H1 (cell line): Measurements from ENCODE around the gene CCDC33. TPM values are rescaled to one million over a fixed set of nuclear protein-coding genes. Genes with fewer than 3 reads are reported as not detected.
A peak's percentile ranks its signal among the peaks of the same experiment; 100 is the strongest.

ENCODE experiments used
- CTCF ChIA-PET: fragments of 300-600 bp; sonication (Branson Sonifier 250); formaldehyde crosslinking; loops from one replicate; lab custom pipeline; 2021; ENCODE audit not compliant: partially characterized antibody; lab: Charles Lee
- POLR2A ChIA-PET: fragments of 300-600 bp; sonication (Branson Sonifier 250); formaldehyde crosslinking; loops from one replicate; lab custom pipeline; 2021; ENCODE audit warnings: inconsistent platforms; ENCODE audit not compliant: partially characterized antibody; lab: Charles Lee
- DNase-seq, 2 experiments: peaks; one replicate each; pipeline versions ENCODE4 v3.0.0 to v3.0.0-alpha.2; 2010 to 2022; ENCODE audit warnings: low spot score in 2 of 2, low read depth in 1 of 2, mixed read lengths in 1 of 2
- FAIRE-seq: peaks from 2 replicates; lab custom pipeline; 2011; peaks lifted over from hg19 to GRCh38; lab: Jason Lieb, UNC
- H2AFZ ChIP-seq: 2 replicates; pipeline ENCODE4 v1.8.1; 2012; ENCODE audit warnings: low read length, inconsistent platforms
- H2AK5ac ChIP-seq: 2 replicates; pipeline ENCODE4 v1.6.1; 2013; ENCODE audit warnings: low read depth, low read length
- H2BK120ac ChIP-seq: replicated peaks from 2 replicates; pipeline ENCODE3; 2013; ENCODE audit warnings: low read depth, low read length, inconsistent platforms
- H2BK12ac ChIP-seq: 2 replicates; pipeline ENCODE4 v1.6.1; 2013; ENCODE audit warnings: low read depth, low read length
- H2BK15ac ChIP-seq: 2 replicates; pipeline ENCODE4 v1.6.1; 2013; ENCODE audit warnings: low read length
- H2BK20ac ChIP-seq: 2 replicates; pipeline ENCODE4 v1.6.1; 2013; ENCODE audit warnings: low read length
- H2BK5ac ChIP-seq: 2 replicates; pipeline ENCODE4 v1.6.1; 2013; ENCODE audit warnings: low read depth, low read length
- H3K14ac ChIP-seq: 2 replicates; pipeline ENCODE4 v1.6.1; 2013; ENCODE audit warnings: inconsistent platforms; ENCODE audit not compliant: insufficient read length
- H3K18ac ChIP-seq: 2 replicates; pipeline ENCODE4 v1.6.1; 2013; ENCODE audit warnings: low read length; ENCODE audit errors: extremely low read depth
- H3K23ac ChIP-seq: 2 replicates; pipeline ENCODE4 v1.6.1; 2013; ENCODE audit warnings: inconsistent platforms; ENCODE audit not compliant: insufficient read length
- H3K23me2 ChIP-seq: 2 replicates; pipeline ENCODE4 v1.6.1; 2013; ENCODE audit warnings: low read depth, low read length
- H3K27ac ChIP-seq: 2 replicates; pipeline ENCODE4 v1.6.1; 2011; ENCODE audit warnings: low read depth, low read length, inconsistent platforms
- H3K27me3 ChIP-seq, 4 experiments: replicated peaks in 1 of 4; 1 replicate in 1 of 4; 2 replicates in 3 of 4; pipeline versions ENCODE4 v1.6.1 to v1.8.1; 2011 to 2013; ENCODE audit warnings: low read length in 3 of 4, mild to moderate bottlenecking in 3 of 4, inconsistent platforms in 2 of 4, mixed read lengths in 2 of 4, moderate library complexity in 1 of 4; ENCODE audit not compliant: control insufficient read depth in 3 of 4, insufficient read depth in 3 of 4; ENCODE audit errors: extremely low read depth in 1 of 4
- H3K36me3 ChIP-seq, 4 experiments: 2 replicates each; pipeline versions ENCODE4 v1.6.1 to v1.8.1; 2011 to 2013; ENCODE audit warnings: mild to moderate bottlenecking in 4 of 4, low read length in 3 of 4, moderate library complexity in 2 of 4, control low read depth in 1 of 4, inconsistent platforms in 1 of 4; ENCODE audit not compliant: insufficient read depth in 4 of 4, control insufficient read depth in 2 of 4
- H3K4ac ChIP-seq: replicated peaks from 2 replicates; pipeline ENCODE3; 2013; ENCODE audit warnings: low read length, low read depth, mixed read lengths, inconsistent platforms; ENCODE audit not compliant: insufficient read length
- H3K4me1 ChIP-seq, 4 experiments: replicated peaks in 1 of 4; 1 replicate in 1 of 4; 2 replicates in 3 of 4; pipeline versions ENCODE4 v1.6.1 to v1.8.1; 2011 to 2013; ENCODE audit warnings: low read length in 3 of 4, inconsistent platforms in 2 of 4, mixed read lengths in 1 of 4; ENCODE audit not compliant: insufficient read depth in 4 of 4, control insufficient read depth in 3 of 4
- H3K4me2 ChIP-seq, 2 experiments: 2 replicates each; pipeline versions ENCODE4 v1.6.1 to v1.8.1; 2011 to 2013; ENCODE audit warnings: low read depth in 2 of 2, low read length in 2 of 2, control low read depth in 1 of 2, inconsistent platforms in 1 of 2, mild to moderate bottlenecking in 1 of 2; ENCODE audit not compliant: insufficient read depth in 1 of 2
- H3K4me3 ChIP-seq, 4 experiments: fragments of 200-600, 300-600 bp in 1 of 4; sonication (generic), shearing (Covaris generic), sonication (Bioruptor Twin) in 1 of 4; 2 replicates each; pipeline versions ENCODE4 v1.5.1 to v1.8.1; 2011 to 2016; ENCODE audit warnings: low read length in 4 of 4, low read depth in 3 of 4, control low read depth in 2 of 4, inconsistent platforms in 2 of 4, mild to moderate bottlenecking in 2 of 4, mixed read lengths in 1 of 4, moderate library complexity in 1 of 4; ENCODE audit not compliant: insufficient read depth in 2 of 4; ENCODE audit errors: extremely low read depth in 1 of 4
- H3K56ac ChIP-seq: replicated peaks from 2 replicates; pipeline ENCODE3; 2013; ENCODE audit warnings: low read depth, mild to moderate bottlenecking, mixed read lengths, low read length, inconsistent platforms; ENCODE audit not compliant: insufficient read length
- H3K79me1 ChIP-seq: 2 replicates; pipeline ENCODE4 v1.6.1; 2013; ENCODE audit warnings: low read depth, low read length, control low read depth
- H3K79me2 ChIP-seq, 2 experiments: 2 replicates each; pipeline versions ENCODE4 v1.6.1 to v1.8.1; 2012 to 2013; ENCODE audit warnings: low read length in 2 of 2, mild to moderate bottlenecking in 2 of 2, inconsistent platforms in 1 of 2; ENCODE audit not compliant: insufficient read depth in 2 of 2, control insufficient read depth in 1 of 2
- H3K9ac ChIP-seq, 4 experiments: replicated peaks in 1 of 4; 1 replicate in 1 of 4; 2 replicates in 3 of 4; pipeline versions ENCODE4 v1.6.1 to v1.8.1; 2011 to 2013; ENCODE audit warnings: low read depth in 3 of 4, low read length in 3 of 4, control low read depth in 2 of 4, mild to moderate bottlenecking in 2 of 4, moderate library complexity in 2 of 4, inconsistent platforms in 1 of 4; ENCODE audit errors: extremely low read depth in 1 of 4
- H3K9me3 ChIP-seq, 2 experiments: 2 replicates each; pipeline versions ENCODE4 v1.6.1 to v1.8.1; 2012 to 2013; ENCODE audit warnings: mild to moderate bottlenecking in 2 of 2, moderate library complexity in 2 of 2, control low read depth in 1 of 2, inconsistent platforms in 1 of 2, low read depth in 1 of 2, low read length in 1 of 2, mixed read lengths in 1 of 2; ENCODE audit not compliant: insufficient read depth in 2 of 2
- H4K20me1 ChIP-seq, 2 experiments: replicated peaks in 1 of 2; 2 replicates each; pipeline versions ENCODE3 to v1.8.1; 2011 to 2013; ENCODE audit warnings: inconsistent platforms in 2 of 2, low read length in 2 of 2, mild to moderate bottlenecking in 1 of 2; ENCODE audit not compliant: insufficient read depth in 2 of 2, control insufficient read depth in 1 of 2
- H4K5ac ChIP-seq: 2 replicates; pipeline ENCODE4 v1.6.1; 2013; ENCODE audit warnings: low read length, low read depth, mixed read lengths, inconsistent platforms; ENCODE audit not compliant: insufficient read length
- H4K8ac ChIP-seq: 2 replicates; pipeline ENCODE4 v1.8.0; 2013; ENCODE audit warnings: mild to moderate bottlenecking, moderate library complexity, low read length, inconsistent platforms; ENCODE audit not compliant: insufficient read depth; ENCODE audit errors: extremely low read depth
- H4K91ac ChIP-seq: replicated peaks from 2 replicates; pipeline ENCODE3; 2013; ENCODE audit warnings: low read length, mixed read lengths, inconsistent platforms; ENCODE audit not compliant: insufficient read length
- KDM1A ChIP-seq: fragments of 200-600, 300-600 bp; sonication (generic); IDR thresholded peaks from 2 replicates; pipeline ENCODE4 v1.7.1; 2016; ENCODE audit warnings: mild to moderate bottlenecking, low read length, borderline replicate concordance
- TAF7 ChIP-seq: optimal IDR thresholded peaks from 2 replicates; pipeline ENCODE3; 2011; ENCODE audit warnings: low read depth, mild to moderate bottlenecking, inconsistent platforms, low read length, moderate library complexity, borderline replicate concordance
- WGBS, 2 experiments: shearing (Covaris generic) in 1 of 2; methylation state at CpG; one replicate each; pipeline versions ENCODE4 v1.1.6 to v1.1.7; 2013 to 2015; ENCODE audit warnings: low lambda C conversion rate in 2 of 2, mixed read lengths in 2 of 2, inconsistent platforms in 1 of 2, low coverage in 1 of 2, missing lambda C conversion rate in 1 of 2; ENCODE audit not compliant: insufficient replicate concordance in 2 of 2, insufficient coverage in 1 of 2, insufficient read length in 1 of 2; ENCODE audit errors: extremely low coverage in 1 of 2, missing lambda C conversion rate in 1 of 2; 5-methylcytosine and 5-hydroxymethylcytosine counted together
- polyA plus RNA-seq, 7 experiments: library from polyadenylated mRNA; depleted of rRNA in 3 of 7; stranded (reverse) in 5 of 7; unstranded in 2 of 7; fragments of >200 nt in 5 of 7; fragments of 200-250 nt in 2 of 7; gene quantifications; 1 replicate in 5 of 7; 2 replicates in 1 of 7; 4 replicates in 1 of 7; pipeline versions ENCODE4 v1.2.1 to v1.2.3, GENCODE V29; 2011 to 2013; ENCODE audit warnings: missing spikeins in 2 of 7, mixed read lengths in 2 of 7
- total RNA-seq: library from RNA; stranded (reverse); fragmentation: NEBNext Ultra II Directional; extraction: Animal tissue kit (Norgen Biotek cat#: 25700); gene quantifications from 2 replicates; pipeline ENCODE4 v1.2.1, GENCODE V29; 2021

The CCDC33 gene
- total and polyA plus RNA-seq, 2 of the 8 experiments (the other 6 are each of a cell fraction or from before 2014, with no cell fraction given) = 2.0 to 2.7 TPM

- WGBS, 2 experiments = 85% methylated on average over 6 of the region's 6 CpGs; no CpG with 5 or more reads in 1 of the 2 experiments
- TF ChIP-seq KDM1A (peak; percentile 33; the same call in 1 of the 2 replicates), TAF7 (no peak)
- POLR2A ChIA-PET = no interaction called here
Observed at GRCh38 chr15:74270155-74270554, 34.0 kb downstream of the CCDC33 start.

More at GRCh38 chr15:74270155-74270554, 34.0 kb downstream of the CCDC33 start:
- Histone ChIP-seq H2BK20ac (no peak overlapping the region), H4K20me1 (no peaks in the 10 kb centered on the region), H3K4me3 (no peak overlapping the region), H3K9ac (no peak overlapping the region), H3K56ac (no peak overlapping the region), H3K27ac (no peak overlapping the region), H3K4ac (no peak overlapping the region), H3K23me2 (no peaks in the 10 kb centered on the region; the same call in 1 of the 2 replicates), H3K18ac (no peak overlapping the region), H2AK5ac (no peak overlapping the region), H3K9me3 (no peaks in the 10 kb centered on the region), H2BK120ac (no peak overlapping the region), H2BK12ac (no peak overlapping the region), H2AFZ (no peak overlapping the region), H3K79me2 (no peaks in the 10 kb centered on the region), H3K4me1 (0 out of 7 replicates have a peak, but pooled peaks cover 0 to 3% (median 0%) of the 10 kb centered on the region in 4 experiments), H4K91ac (no peak overlapping the region), H2BK5ac (no peak overlapping the region), H3K79me1 (no peaks in the 10 kb centered on the region), H2BK15ac (no peak overlapping the region), H4K5ac (no peak overlapping the region), H3K4me2 (no peak overlapping the region), H3K27me3 (peaks cover 0 to 6% (median 0%) of the 10 kb centered on the region in 4 experiments; a peak in 1 of 7 replicates), H3K23ac (no peak overlapping the region), H3K14ac (no peak overlapping the region), H3K36me3 (no peaks in the 10 kb centered on the region), H4K8ac (no peak overlapping the region)
- DNase-seq (no peak), FAIRE-seq (no peak)
- CTCF ChIA-PET = interaction anchor here (1.0 to 12.1 kb wide), 5 partner anchors 10 to 39 kb away, joined by 3 to 87 read pairs (median 5); no protein-coding TSS in a partner anchor
